T1000 (cell line): ENCODE data around the gene LHX6.

Experiments used
- DNase-seq: peaks from one replicate; lab custom pipeline; 2025; ENCODE audit warnings: mixed read lengths; lab: John Stamatoyannopoulos, UW

The LHX6 gene

GRCh38 chr9:122215663-122216062, 13.1 kb downstream of the LHX6 start:
- no peak for DNase-seq

DNA sequence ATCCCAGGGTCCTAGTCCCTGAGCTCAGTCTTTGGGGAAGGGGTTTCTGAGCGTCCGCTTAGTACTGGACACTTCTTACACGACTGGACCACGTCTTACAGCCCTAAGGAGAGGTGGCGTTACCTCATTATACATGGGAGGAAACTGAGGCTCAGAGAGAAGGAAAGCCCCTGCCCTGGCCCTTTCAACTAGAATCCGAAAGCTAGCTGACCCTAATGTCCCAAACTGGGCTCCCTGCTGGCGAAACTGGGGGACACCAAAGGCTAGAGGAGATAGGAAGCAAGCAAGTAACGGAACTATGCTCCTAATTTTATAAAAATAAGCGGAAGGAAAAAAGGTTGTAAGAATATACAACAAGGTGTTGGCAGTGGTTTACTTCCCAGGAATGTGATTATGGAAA, 14.2 kb downstream of the LHX6 start:
- DNase-seq, result no peak

DNA sequence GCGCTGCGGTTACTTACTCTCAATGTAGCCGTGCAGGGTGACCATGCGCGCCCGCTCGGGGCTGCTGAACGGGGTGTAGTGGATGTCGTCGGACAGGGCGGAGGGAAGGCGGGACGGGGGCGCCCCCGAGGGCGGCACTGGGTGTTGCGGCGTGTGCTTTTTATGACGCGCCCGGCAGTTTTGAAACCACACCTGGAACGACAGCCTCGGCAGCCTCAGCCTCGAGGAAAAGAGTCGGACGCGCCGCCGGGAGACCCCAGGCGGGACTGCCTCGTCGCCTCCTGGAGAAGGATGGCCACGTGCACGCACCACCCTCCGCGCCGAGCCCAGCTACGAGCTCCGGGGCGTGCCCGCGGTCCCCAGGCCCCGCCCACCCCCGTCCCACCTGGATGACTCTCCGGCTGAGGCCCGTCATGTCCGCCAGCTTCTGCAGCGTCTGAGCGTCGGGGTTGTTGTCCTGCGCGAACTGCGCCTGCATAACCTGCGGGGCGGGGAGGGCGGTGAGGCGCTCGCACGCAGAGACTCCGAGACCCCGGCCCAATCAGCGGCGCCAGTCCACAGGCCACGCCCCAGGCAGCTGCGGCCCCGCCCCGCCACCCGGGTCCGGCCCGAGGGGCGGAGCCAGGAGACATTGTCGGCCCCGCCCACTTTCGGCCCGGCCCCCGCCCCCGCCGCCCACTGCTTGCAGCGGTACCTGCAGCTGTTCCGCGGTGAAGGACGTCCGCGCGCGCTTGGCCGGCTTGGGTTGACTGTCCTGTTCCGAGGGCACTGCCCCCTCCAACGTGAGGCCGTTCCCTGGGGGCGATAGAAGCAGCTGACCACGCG, 15.0 kb downstream of the LHX6 start:
- DNase-seq, result no peak

DNA sequence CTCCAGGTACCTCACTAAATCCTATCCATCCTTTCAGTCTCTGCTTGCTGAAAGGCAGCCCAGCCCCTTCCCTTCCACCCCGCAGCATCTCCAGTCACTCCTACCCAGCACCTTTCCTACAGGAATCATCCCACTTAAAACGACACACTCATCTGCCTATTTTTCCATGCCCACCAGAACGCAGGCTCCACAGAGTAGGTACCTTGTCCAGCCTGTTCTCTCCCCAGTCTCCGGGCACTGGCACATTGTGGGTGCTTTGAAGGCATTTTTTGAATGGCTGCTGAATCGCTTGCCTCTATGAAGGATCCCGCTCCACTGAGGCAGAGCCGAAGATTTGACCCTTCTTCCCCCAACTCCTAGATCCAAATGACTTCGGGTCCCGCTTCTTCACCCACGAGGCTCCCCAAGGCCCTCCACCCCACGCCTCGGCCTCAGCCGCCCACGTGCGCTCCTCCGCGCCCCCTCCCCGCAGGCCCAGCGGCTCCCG, 15.6 kb downstream of the LHX6 start:
- DNase-seq, result no peak

DNA sequence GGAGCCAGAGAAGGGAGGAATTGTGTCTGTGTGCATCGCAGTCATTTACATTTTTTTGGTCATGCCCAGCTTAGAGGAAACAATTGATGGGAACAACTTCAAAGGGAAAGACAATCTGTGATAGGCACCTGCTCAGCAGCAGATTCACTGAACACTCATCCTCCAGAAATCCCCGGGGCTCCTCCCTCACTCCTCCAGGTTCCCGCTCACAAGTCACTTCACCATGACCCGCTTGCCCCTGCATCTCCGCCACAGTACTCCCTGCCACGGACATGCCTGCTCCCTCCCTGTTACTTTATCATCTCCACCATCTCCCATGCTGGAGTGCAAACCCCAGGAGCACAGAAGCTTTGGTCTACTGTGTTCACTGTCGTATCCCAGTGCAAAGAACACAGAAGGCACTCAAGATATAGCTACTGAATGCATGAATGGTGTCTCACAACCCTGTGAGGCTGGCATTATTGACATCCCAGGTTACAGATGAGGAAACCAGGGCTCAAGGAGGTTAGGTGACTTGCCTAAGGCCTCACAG, 16.2 kb downstream of the LHX6 start:
- DNase-seq, result no peak

DNA sequence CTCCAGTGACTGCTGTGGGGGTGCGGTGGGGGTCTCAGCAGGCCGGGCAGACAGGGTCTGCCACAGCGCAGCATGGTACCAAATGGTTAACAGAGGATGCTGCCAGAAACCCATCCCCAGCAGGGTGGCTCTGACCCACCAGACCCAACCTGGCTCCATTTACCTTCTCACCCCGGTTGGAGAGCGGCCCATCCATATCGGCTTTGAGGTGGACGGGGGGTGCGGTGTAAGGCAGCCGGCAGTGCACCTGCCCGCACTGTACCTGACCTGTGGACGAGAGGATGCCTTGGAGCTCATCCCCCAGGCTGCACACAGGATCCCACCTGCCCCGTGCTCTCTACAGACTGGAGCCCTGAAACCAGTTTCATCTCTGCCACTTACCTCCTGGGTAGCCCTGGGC, 19.3 kb downstream of the LHX6 start:
- no peak for DNase-seq

DNA sequence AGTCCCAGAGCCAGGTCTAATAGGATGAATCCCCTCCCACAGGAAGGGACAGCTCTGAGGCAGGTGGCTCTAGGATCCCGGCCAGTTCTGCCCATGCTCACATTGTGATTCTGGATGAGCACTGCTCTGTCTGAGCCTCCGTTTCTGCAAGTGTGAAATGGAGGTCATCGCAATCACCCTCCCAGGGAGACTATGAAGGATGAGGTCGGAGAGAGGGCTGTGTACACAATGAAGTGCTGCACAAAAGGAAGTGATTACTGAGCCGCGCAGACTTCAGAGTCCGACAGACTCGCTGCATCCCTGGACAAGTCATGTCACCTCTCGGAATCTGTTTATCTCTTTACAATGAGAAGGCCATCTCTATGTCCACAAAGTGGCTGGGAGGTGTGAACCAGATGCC, 21.7 kb downstream of the LHX6 start:
- no peak for DNase-seq

DNA sequence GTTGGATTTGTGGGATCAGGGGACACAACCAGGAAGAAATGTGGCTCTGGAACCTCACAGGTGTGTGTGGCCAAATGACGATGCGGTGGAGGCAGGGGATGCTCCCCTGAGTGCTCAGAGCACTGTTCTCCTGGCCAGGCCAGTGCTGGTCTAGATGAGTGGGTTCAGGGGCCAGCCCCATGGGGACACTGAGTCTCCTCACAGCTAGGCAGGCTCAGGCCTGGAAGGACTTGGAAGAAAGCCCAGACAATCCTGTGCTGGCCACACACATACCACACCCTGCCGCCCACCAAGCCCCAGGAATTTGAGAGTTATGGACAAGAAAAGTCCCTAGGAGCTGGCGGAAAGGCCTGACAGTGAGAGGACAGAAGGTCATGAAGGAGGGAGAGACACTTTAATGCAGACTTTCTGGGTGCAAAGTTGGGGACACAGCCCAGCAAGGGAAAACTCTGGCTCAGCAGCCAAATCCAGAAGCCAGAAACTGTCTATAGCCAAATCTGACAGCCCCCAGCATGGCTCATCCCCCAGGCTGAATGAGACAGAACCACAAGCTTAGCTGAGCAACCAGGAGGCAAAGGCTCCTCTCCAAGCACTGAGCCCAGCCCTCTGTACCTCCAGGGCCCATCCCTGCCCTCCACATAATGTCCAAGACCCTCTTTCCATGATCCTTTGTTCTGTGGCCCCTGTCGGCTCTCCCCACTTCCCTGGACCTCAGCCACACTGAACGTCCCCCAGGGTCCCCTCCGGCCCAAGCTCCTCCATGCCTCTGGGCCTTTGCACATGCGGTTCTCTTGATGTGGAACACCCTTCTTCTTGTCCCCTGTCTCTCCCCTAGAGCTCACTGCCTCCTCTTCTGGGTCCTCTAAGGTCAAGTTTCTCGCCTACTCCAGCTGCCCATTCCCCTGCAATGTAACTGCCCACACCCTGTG, 22.4 kb downstream of the LHX6 start:
- DNase-seq, result peak; percentile 37

- no peak for DNase-seq
Measured at GRCh38 chr9:122205176-122205575, 23.6 kb downstream of the LHX6 start.

GRCh38 chr9:122204491-122204890, 24.3 kb downstream of the LHX6 start:
- DNase-seq, result no peak

DNA sequence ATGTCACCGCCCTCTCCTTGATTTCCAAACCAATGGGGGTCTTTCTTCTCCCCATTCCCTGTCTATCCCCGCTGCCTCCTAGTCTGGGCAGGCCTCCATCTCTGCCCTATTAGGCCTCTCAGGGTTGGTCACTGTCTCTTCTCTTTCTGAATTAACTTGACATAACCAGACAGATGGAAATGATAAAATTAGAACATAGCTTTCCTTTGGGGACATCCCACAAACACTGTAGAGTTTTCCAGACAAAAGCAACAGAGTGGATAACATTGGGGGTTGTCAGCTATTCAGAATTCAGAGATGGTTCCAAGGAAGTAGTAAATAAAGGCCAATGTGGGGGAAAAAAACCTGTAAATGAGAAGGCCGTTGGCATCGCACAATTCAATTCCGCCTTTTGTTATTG, 24.7 kb downstream of the LHX6 start:
- DNase-seq, result no peak

DNA sequence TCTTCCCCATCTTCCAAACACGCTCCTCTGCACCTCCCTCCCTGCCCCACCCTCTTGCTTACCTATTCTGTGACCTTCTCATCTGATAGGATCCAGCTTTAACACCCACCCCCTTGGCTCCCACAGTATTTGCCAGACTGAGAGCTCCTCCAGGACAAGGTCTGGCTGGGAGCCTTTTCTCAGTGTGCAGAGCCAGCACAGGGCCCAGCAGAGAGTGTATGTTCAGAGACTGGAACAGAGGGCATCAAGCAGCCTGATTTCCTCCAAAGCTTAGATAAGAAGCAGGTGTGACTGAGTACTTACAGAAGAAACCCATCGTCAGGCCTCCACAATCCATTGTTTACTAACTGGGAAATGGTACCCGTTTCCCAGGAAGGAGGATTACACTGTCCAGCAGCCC, 26.6 kb downstream of the LHX6 start:
- DNase-seq, result no peak

DNA sequence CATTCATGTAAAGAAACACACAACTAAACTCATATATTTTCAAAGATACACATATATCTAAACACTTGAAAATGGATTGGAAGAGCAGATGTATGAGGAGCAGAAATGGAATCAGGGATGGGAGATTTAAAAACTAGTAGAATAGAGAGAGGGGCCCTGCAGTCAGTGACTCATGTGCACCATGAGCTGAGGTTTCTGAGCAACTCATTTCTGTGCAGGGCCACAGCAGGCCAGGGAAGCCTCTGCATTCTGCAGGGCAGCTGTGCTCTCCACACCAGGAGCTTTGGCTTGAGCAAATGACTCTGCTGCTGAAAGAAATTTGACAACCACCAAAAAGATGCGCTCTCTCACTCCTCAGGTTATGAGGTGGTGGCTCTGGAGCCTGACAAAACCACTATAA, 27.1 kb downstream of the LHX6 start:
- DNase-seq, result no peak

GRCh38 chr9:122200960-122201595, 27.7 kb downstream of the LHX6 start:
- DNase-seq, result peak; percentile 40

DNA sequence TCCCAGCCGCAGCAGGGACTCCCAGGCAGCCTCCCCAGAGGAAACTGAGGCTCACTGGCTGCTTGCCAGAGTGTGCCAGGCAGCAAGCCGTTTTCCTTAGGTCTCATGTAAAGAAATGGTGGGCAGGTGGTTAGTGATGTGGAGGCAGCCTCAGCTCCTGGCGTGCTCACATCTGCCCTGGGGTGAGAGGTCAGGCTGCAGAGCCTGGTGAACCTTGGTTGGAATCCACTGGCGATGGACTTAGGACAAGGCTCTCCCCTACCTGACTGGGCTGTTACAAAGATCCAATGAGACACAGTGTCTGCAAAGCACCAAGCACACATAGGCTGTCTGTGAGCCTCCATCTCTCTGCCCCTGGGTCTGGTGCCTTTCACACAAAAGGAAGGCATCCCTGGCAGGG, 30.9 kb downstream of the LHX6 start:
- no peak for DNase-seq

DNA sequence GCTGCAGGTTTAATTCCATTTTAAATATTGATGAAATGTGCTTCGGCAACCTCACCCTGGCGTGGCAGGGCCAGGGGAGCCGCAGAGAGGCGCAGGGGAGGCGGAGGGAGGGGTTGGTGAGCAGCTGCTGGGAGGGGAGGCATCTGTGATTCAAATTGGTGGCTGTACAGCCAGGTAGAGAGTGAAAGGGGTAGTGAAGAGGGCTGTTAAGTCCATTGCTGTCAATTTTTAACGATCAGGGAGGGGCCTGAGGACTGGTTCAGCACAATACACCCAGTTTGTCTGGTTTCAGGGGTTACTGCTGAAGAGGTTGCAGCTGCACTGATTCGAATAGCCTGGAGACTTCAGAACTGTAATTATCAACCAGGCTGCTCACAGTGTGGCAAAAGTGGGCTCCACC, 31.3 kb downstream of the LHX6 start:
- no peak for DNase-seq

GRCh38 chr9:122195875-122196274, 32.9 kb downstream of the LHX6 start:
- no peak for DNase-seq

GRCh38 chr9:122193651-122194050, 35.1 kb downstream of the LHX6 start:
- no peak for DNase-seq

DNA sequence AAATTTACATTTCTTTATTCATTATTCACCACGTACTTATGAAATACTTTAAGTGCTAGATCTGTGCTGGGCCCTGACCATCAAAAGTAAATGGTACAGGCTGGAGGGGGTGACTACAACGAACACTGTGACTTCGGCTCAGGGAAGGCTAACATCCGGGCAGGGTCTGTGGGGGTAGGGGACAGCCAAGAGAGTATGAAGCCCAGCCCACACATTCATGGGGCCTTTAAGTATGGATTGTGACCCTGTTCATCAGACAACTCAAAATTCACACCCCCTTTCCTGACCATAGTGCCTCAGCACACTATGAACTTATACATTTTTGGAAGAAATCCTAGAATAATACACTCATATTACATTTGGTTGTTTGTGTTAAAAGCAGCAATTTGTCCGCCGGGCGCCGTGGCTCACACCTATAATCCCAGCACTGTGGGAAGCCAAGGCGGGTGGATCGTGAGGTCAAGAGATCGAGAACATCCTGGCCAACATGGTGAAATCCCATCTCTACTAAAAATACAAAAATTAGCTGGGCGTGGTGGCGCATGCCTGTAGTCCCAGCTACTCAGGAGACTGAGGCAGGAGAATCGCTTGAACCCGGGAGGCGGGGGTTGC, 35.7 kb downstream of the LHX6 start:
- DNase-seq, result no peak

DNA sequence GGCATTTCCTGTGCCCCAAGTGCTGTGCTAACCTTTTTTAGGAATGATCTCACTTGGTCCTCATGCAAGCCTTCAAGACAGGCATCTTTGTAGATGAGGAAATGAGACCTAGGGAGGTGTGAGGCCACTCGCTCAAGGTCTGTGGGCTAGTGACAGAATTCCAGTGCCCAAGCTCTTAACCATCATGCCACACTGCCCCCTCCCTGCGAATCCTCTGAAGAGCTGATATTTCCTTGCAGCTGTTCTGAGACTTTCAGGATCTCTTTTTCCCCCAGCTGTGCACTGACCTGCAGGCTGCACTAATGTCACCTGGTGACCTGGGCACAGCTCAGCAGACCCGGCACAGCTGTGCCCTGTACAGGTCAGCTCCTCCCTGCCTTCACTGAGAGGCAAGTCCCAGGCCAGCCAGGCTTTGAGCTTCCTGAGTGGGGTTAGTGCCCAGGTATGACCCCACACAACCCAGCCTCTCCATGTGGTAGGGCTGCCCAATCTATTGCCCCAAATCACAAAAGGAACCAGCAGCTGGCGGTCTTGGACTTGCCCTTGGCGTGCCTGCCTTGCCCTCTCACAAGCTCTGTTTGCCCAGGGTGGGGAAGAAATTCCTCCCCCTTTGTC, 36.4 kb downstream of the LHX6 start:
- DNase-seq, result no peak

- no peak for DNase-seq
Measured at GRCh38 chr9:122191584-122191983, 37.2 kb downstream of the LHX6 start.
